Transverse colon (tissue), 4 donors: Measurements from ENCODE around the gene NHS. TPM values are rescaled to one million over a fixed set of nuclear protein-coding genes. Genes with fewer than 3 reads are reported as not detected.
A peak's percentile ranks its signal among the peaks of the same experiment; 100 is the strongest.

Experiments used
- DNase-seq: peaks from one replicate; pipeline ENCODE4 v3.0.0-alpha.2; 2019
- H3K27ac ChIP-seq, 4 donors: fragments of 200-600 bp; sonication (generic); 2 replicates each; pipeline ENCODE4 v1.5.1; 2016 to 2018; ENCODE audit warnings: inconsistent platforms in 4 of 4
- H3K27me3 ChIP-seq: fragments of 200-600 bp; sonication (generic); 2 replicates; pipeline ENCODE4 v1.5.1; 2017; ENCODE audit warnings: inconsistent platforms
- H3K36me3 ChIP-seq, 4 donors: fragments of 200-600 bp; sonication (generic); 2 replicates each; pipeline ENCODE4 v1.5.1; 2017 to 2019; ENCODE audit warnings: inconsistent platforms in 4 of 4
- H3K4me1 ChIP-seq, 4 donors: fragments of 200-600 bp; sonication (generic); 2 replicates each; pipeline ENCODE4 v1.5.1; 2017 to 2020; ENCODE audit warnings: inconsistent platforms in 4 of 4
- H3K4me3 ChIP-seq, 4 donors: fragments of 200-600 bp; sonication (generic); 1 replicate in 1 of 4; 2 replicates in 3 of 4; pipeline versions ENCODE4 v1.5.1 to v1.6.1; 2017 to 2019; ENCODE audit warnings: inconsistent platforms in 4 of 4
- H3K9me3 ChIP-seq, 2 donors: fragments of 200-600 bp; sonication (generic); 2 replicates each; pipeline ENCODE4 v1.5.1; 2017 to 2019; ENCODE audit warnings: inconsistent platforms in 2 of 2
- EP300 ChIP-seq: sonication (generic); formaldehyde crosslinking; IDR thresholded peaks from one replicate; pipeline ENCODE4 v1.6.1; 2017; ENCODE audit warnings: antibody characterized with exemption, low read depth
- POLR2A ChIP-seq: fragments of 450-650 bp; IDR thresholded peaks from one replicate; pipeline ENCODE4 v1.6.1; 2016; ENCODE audit warnings: antibody characterized with exemption, mild to moderate bottlenecking, moderate library complexity
- POLR2AphosphoS5 ChIP-seq, 3 donors: sonication (generic); formaldehyde crosslinking; IDR thresholded peaks; one replicate each; pipeline ENCODE4 v1.6.1; 2016; ENCODE audit warnings: antibody characterized with exemption in 3 of 3
- WGBS, 2 donors: methylation state at CpG; one replicate each; pipeline ENCODE4 v1.1.5; 2018; ENCODE audit warnings: low coverage in 1 of 2; 5-methylcytosine and 5-hydroxymethylcytosine counted together
- in situ Hi-C, 4 donors: fragments of 200-750 bp; cut with MboI; loops; one replicate each; pipeline versions ENCODE4 v1.15.0 to v1.15.1; 2017; ENCODE audit warnings: low sequenced_read_pairs in 3 of 4, low pct_ligation_motif_present in 1 of 4, low pct_unique_long_range_greater_than_20kb in 1 of 4
- intact Hi-C: fragments of 100-400 bp; cut with DNase I; formaldehyde crosslinking; loops from one replicate; pipeline ENCODE4 v1.15.1; 2023; ENCODE audit warnings: low total_unique reads
- total RNA-seq, 4 donors: library from RNA; depleted of rRNA; stranded (reverse); fragments of >200 nt; gene quantifications; one replicate each; pipeline ENCODE4 v1.1.0, GENCODE V29; 2016
- TF ChIP-seq, protein P1 (sequence below), 5 experiments: fragments of 200-600 bp in 3 of 5; fragments of 450-650 bp in 2 of 5; sonication (generic) in 3 of 5; IDR thresholded peaks; 1 replicate in 2 of 5; 2 replicates in 3 of 5; pipeline ENCODE4 v1.5.1; 2016 to 2017; ENCODE audit warnings: antibody characterized with exemption in 5 of 5, inconsistent platforms in 3 of 5, mild to moderate bottlenecking in 2 of 5, moderate library complexity in 1 of 5

NHS gene
- 10 to 100 TPM in 1 of 4 donors, 1 to 10 TPM in 3; 1.2 to 10.7 (median 5.0) TPM for total RNA-seq

GRCh38 chrX:17374619-17375366 lies at the start of gene NHS:
Gene NHS (plus strand): TSS chrX:17375200. CDS start chrX:17375758, 558 bp downstream.
- in situ Hi-C loops (loop anchor here in 1 of 4 donors (25.0 kb wide), 1 partner anchor 137 kb away; no protein-coding TSS in a partner anchor), intact Hi-C loops (loop anchor here (5.0 to 10.0 kb wide), 3 partner anchors 130 to 310 kb away; no protein-coding TSS in a partner anchor)
- peaks cover 0 to 8% (median 3%) of the 10 kb centered on the region in 4 donors for H3K4me1 ChIP-seq
- peak; percentile 75 for DNase-seq
- H3K9me3 ChIP-seq = no peaks in the 10 kb centered on the region
- peak within 1 kb of the TSS; percentile 40 to 71 (median 48) for H3K4me3 ChIP-seq
- TF ChIP-seq POLR2AphosphoS5 (IDR thresholded peaks at IDR 0.05) = peak; percentile 23 to 59 (median 28)
- TF ChIP-seq EP300 = no peak
- TF ChIP-seq, protein P1, sequence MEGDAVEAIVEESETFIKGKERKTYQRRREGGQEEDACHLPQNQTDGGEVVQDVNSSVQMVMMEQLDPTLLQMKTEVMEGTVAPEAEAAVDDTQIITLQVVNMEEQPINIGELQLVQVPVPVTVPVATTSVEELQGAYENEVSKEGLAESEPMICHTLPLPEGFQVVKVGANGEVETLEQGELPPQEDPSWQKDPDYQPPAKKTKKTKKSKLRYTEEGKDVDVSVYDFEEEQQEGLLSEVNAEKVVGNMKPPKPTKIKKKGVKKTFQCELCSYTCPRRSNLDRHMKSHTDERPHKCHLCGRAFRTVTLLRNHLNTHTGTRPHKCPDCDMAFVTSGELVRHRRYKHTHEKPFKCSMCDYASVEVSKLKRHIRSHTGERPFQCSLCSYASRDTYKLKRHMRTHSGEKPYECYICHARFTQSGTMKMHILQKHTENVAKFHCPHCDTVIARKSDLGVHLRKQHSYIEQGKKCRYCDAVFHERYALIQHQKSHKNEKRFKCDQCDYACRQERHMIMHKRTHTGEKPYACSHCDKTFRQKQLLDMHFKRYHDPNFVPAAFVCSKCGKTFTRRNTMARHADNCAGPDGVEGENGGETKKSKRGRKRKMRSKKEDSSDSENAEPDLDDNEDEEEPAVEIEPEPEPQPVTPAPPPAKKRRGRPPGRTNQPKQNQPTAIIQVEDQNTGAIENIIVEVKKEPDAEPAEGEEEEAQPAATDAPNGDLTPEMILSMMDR (IDR thresholded peaks at IDR 0.05) = peak in 4 of 5 experiments; percentile 41 to 56 (median 43)
- no peaks in the 10 kb centered on the region for H3K27me3 ChIP-seq
- peak within 1 kb of the TSS; percentile 69 to 83 (median 78) for H3K27ac ChIP-seq
- no peaks in the 10 kb centered on the region for H3K36me3 ChIP-seq
- WGBS, 2 donors = 33% methylated on average over 52 of the region's 52 CpGs; no CpG with 5 or more reads in 1 of the 2 donors

- Histone ChIP-seq H3K4me1 (no peaks in the 10 kb centered on the region), H3K27me3 (no peaks in the 10 kb centered on the region), H3K9me3 (no peaks in the 10 kb centered on the region), H3K36me3 (no peaks in the 10 kb centered on the region), H3K4me3 (no peak overlapping the region), H3K27ac (no peak overlapping the region)
- intact Hi-C loops (no loop called here), in situ Hi-C loops (no loop called here)
- TF ChIP-seq, protein P1 (IDR thresholded peaks at IDR 0.05) = no peak
- TF ChIP-seq POLR2AphosphoS5 (IDR thresholded peaks at IDR 0.05) (no peak), EP300 (no peak), POLR2A (no peak)
- WGBS, 2 donors = 58 to 100% methylated on average over 1 to 2 of the region's 2 CpGs
- DNase-seq = no peak
Observed at GRCh38 chrX:17328837-17329236, 46.2 kb upstream of the NHS start.

GRCh38 chrX:17336377-17336776 lies 38.6 kb upstream of the NHS start:
- H3K27me3 ChIP-seq = no peaks in the 10 kb centered on the region
- TF ChIP-seq EP300 = no peak
- TF ChIP-seq, protein P1 (IDR thresholded peaks at IDR 0.05) = no peak
- no peak for TF ChIP-seq POLR2A
- no peak for TF ChIP-seq POLR2AphosphoS5 (IDR thresholded peaks at IDR 0.05)
- H3K4me1 ChIP-seq = no peaks in the 10 kb centered on the region
- intact Hi-C loops = no loop called here
- no peaks in the 10 kb centered on the region for H3K36me3 ChIP-seq
- H3K27ac ChIP-seq = no peak overlapping the region
- H3K4me3 ChIP-seq = no peak overlapping the region
- DNase-seq = no peak
- in situ Hi-C loops = no loop called here
- H3K9me3 ChIP-seq = no peaks in the 10 kb centered on the region

DNA sequence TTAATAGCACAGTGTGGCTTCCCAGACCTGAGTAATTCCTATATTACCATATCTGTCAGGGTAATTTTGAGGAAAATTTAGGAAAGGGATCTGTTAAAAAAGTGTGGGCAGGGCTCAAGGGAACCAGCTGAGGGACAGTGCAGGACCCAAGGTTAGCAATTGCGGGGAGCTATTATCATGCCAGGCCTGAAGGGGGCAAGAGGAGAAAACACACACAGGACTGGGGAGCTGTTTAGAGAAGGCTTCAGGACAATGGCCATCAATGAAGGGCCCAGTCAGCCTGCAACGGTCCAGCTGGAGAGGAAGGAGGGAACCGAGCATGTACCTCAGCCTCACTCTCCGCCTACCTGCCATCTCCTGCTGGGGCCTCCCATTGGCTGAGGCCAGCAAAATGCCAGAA lies 19.0 kb upstream of the NHS start:
- DNase-seq = no peak
- in situ Hi-C loops = loop anchor here in 1 of 4 donors (25.0 kb wide), 1 partner anchor 119 kb away; no protein-coding TSS in a partner anchor
- WGBS, 2 donors = 85% methylated on average over 4 of the region's 4 CpGs; no CpG with 5 or more reads in 1 of the 2 donors
- intact Hi-C loops = no loop called here
- no peak overlapping the region for H3K4me3 ChIP-seq
- TF ChIP-seq, protein P1 (IDR thresholded peaks at IDR 0.05) = no peak
- TF ChIP-seq POLR2A = no peak
- no peaks in the 10 kb centered on the region for H3K36me3 ChIP-seq
- H3K9me3 ChIP-seq = no peaks in the 10 kb centered on the region
- H3K27ac ChIP-seq = no peak overlapping the region
- H3K4me1 ChIP-seq = no peaks in the 10 kb centered on the region
- H3K27me3 ChIP-seq = no peaks in the 10 kb centered on the region
